Thymus (tissue), 11 donors: Measurements from ENCODE around the gene G0S2. TPM values are rescaled to one million over a fixed set of nuclear protein-coding genes. Genes with fewer than 3 reads are reported as not detected.
A peak's percentile ranks its signal among the peaks of the same experiment; 100 is the strongest.
"Not testable (repeated sequence)": the region's sequence is repeated elsewhere in the genome, so short reads cannot be mapped to it uniquely, and the experiment has no call there.

ENCODE experiments used
- DNase-seq, 9 donors: peaks; one replicate each; pipeline ENCODE4 v3.0.0-alpha.2; 2013; ENCODE audit warnings: low spot score in 9 of 9, low read depth in 6 of 9, missing footprints in 1 of 9
- H3K27ac ChIP-seq, 2 donors: one replicate each; pipeline ENCODE4 v1.5.1; 2013; ENCODE audit warnings: control low read depth in 1 of 2, low read depth in 1 of 2, low read length in 1 of 2, mild to moderate bottlenecking in 1 of 2, moderate library complexity in 1 of 2
- H3K27me3 ChIP-seq, 2 donors: one replicate each; pipeline ENCODE4 v1.5.1; 2013; ENCODE audit warnings: low read length in 1 of 2; ENCODE audit not compliant: control insufficient read depth in 2 of 2, insufficient read depth in 1 of 2
- H3K36me3 ChIP-seq, 2 donors: one replicate each; pipeline ENCODE4 v1.5.1; 2013; ENCODE audit warnings: low read length in 1 of 2, mild to moderate bottlenecking in 1 of 2, moderate library complexity in 1 of 2; ENCODE audit not compliant: control insufficient read depth in 2 of 2, insufficient read depth in 2 of 2
- H3K4me1 ChIP-seq, 2 donors: one replicate each; pipeline ENCODE4 v1.5.1; 2013; ENCODE audit warnings: low read length in 2 of 2; ENCODE audit not compliant: control insufficient read depth in 2 of 2, insufficient read depth in 2 of 2
- H3K4me3 ChIP-seq, 2 donors: one replicate each; pipeline ENCODE4 v1.5.1; 2013; ENCODE audit warnings: low read length in 2 of 2, control low read depth in 1 of 2, mild to moderate bottlenecking in 1 of 2
- H3K9me3 ChIP-seq, 2 donors: one replicate each; pipeline ENCODE4 v1.5.1; 2013; ENCODE audit warnings: low read length in 1 of 2, mild to moderate bottlenecking in 1 of 2; ENCODE audit not compliant: control insufficient read depth in 2 of 2, insufficient read depth in 1 of 2
- WGBS: extraction: QIAGEN DNeasy Blood & Tissue Kit; methylation state at CpG from one replicate; pipeline ENCODE4 v1.1.7; 2013; 5-methylcytosine and 5-hydroxymethylcytosine counted together
- polyA plus RNA-seq: library from polyadenylated mRNA; stranded (reverse); fragments of 200-250 nt; gene quantifications from one replicate; pipeline ENCODE4 v1.2.3, GENCODE V29; 2013
- total RNA-seq: library from RNA; stranded (reverse); fragments of 120-200 nt; gene quantifications from one replicate; pipeline ENCODE4 v1.2.4, GENCODE V29; 2013
- donor health status: healthy.

Gene G0S2
- total and polyA plus RNA-seq, 2 donors: 2.8 to 23.5 TPM

DNA sequence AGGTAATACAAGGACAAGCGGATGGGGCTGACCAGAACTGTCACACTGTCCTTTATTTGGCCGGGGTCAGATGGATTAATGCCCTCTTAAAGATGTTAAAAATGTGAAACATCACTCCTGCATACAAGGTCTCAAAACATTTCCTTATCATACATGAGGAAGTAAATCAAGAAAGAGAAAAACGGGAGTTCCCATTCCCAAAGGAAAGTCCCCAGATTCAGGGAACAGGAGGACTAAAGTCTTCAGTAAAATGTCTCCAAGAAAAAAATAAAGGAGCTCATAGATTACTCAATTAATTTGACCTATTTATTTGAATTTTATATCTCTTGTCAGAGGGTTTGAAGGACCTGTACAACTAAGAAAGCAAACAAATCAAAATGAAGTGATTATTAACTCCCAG is 16.0 kb downstream of the G0S2 start:
- no peaks in the 10 kb centered on the region for H3K9me3 ChIP-seq
- no peaks in the 10 kb centered on the region for H3K36me3 ChIP-seq
- H3K4me3 ChIP-seq: no peak overlapping the region
- no peak overlapping the region for H3K27ac ChIP-seq
- WGBS: 84% methylated on average over 3 of the region's 3 CpGs
- H3K4me1 ChIP-seq: no peaks in the 10 kb centered on the region
- H3K27me3 ChIP-seq: peaks cover 2 to 11% of the 10 kb centered on the region in 2 donors
- no peak for DNase-seq

- Histone ChIP-seq H3K4me1 (no peaks in the 10 kb centered on the region), H3K27me3 (peaks cover 0 to 11% of the 10 kb centered on the region in 2 donors), H3K27ac (no peak overlapping the region), H3K9me3 (no peaks in the 10 kb centered on the region), H3K36me3 (no peaks in the 10 kb centered on the region), H3K4me3 (no peak overlapping the region)
- WGBS: 76% methylated on average over 4 of the region's 4 CpGs
- no peak for DNase-seq
Measured at GRCh38 chr1:209692296-209692695, 17.1 kb downstream of the G0S2 start.

- H3K27ac ChIP-seq: no peak overlapping the region
- H3K9me3 ChIP-seq: no peaks in the 10 kb centered on the region
- WGBS: 18% methylated on average over 3 of the region's 3 CpGs
- peak; percentile 10 to 61 (median 28) for DNase-seq
- H3K27me3 ChIP-seq: peaks cover 0 to 10% of the 10 kb centered on the region in 2 donors
- no peaks in the 10 kb centered on the region for H3K36me3 ChIP-seq
- no peaks in the 10 kb centered on the region for H3K4me1 ChIP-seq
- H3K4me3 ChIP-seq: no peak overlapping the region
Measured at GRCh38 chr1:209692745-209693504, 17.7 kb downstream of the G0S2 start.

DNA sequence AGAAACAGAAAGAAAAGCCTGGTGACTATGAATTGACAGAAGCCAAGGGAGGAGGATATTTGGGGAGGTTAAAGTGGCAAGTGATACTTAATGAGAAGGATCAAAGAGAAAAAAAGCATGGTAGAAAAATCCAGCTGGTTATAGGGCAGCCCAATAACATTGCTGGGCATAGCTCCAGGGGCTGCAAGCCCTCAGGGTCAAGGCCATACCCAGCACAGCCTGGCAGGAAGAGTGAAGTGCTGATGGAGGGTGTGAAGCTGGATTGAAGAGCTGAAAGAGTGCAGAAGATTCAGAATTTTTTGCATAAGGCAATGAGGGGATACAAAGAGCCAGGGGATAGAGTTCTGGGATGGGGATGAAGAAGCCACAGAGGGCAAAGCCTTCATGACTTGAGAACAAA is 21.5 kb downstream of the G0S2 start:
- H3K27me3 ChIP-seq: peaks cover 0 to 7% of the 10 kb centered on the region in 2 donors
- no peak for DNase-seq
- peaks cover 0 to 7% of the 10 kb centered on the region in 2 donors for H3K4me1 ChIP-seq
- H3K4me3 ChIP-seq: no peak overlapping the region
- no peaks in the 10 kb centered on the region for H3K36me3 ChIP-seq
- no peaks in the 10 kb centered on the region for H3K9me3 ChIP-seq
- H3K27ac ChIP-seq: no peak overlapping the region

GRCh38 chr1:209697126-209697525 is 21.9 kb downstream of the G0S2 start:
- Histone ChIP-seq H3K4me3 (no peak overlapping the region), H3K4me1 (peaks cover 0 to 7% of the 10 kb centered on the region in 2 donors), H3K9me3 (no peaks in the 10 kb centered on the region), H3K27me3 (peaks cover 0 to 7% of the 10 kb centered on the region in 2 donors), H3K27ac (no peak overlapping the region), H3K36me3 (no peaks in the 10 kb centered on the region)
- no peak for DNase-seq
- WGBS: 100% methylated on average over 3 of the region's 3 CpGs

DNA sequence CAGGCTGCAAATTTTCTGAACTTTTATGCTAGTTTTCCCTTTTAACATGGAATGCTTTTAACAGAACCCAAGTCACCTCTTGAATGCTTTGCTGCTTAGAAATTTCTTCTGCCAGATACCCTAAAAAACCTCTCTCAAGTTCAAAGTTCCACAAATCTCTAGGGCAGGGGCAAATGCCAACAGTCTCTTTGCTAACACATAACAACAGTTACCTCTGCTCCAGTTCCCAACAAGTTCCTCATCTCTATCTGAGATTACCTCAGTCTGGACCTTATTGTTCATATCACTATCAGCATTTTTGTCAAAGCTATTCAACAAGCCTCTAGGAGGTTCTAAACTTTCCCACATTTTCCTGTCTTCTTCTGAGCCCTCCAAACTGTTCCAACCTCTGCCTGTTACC is 25.5 kb downstream of the G0S2 start:
- H3K27me3 ChIP-seq, H3K4me1 ChIP-seq, H3K9me3 ChIP-seq, DNase-seq, H3K36me3 ChIP-seq, H3K4me3 ChIP-seq, H3K27ac ChIP-seq: not testable (repeated sequence)

DNA sequence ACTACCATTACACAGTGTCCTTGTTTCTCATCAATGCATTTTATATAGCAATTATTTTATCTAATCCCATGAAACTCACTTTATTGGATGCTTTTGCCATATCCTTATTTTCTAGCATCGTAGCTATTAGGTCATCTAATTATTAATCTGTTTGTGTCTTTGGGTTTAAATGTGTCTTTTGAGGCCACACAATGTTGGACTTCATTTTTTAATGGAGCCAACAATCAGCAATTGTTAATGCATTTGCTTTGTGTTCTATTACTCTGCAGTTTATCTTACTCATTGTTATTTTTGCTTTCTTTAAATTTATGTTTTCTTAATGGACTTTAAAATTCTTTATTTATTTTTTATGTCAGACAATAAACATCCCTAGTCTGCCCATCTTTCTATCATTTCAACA is 27.6 kb downstream of the G0S2 start:
- DNase-seq: no peak
- H3K27ac ChIP-seq: no peak overlapping the region
- 97% methylated on average over 1 of the region's 1 CpG for WGBS
- H3K36me3 ChIP-seq: no peaks in the 10 kb centered on the region
- H3K27me3 ChIP-seq: no peaks in the 10 kb centered on the region
- peaks cover 0 to 7% of the 10 kb centered on the region in 2 donors for H3K4me1 ChIP-seq
- no peaks in the 10 kb centered on the region for H3K9me3 ChIP-seq
- H3K4me3 ChIP-seq: no peak overlapping the region

DNA sequence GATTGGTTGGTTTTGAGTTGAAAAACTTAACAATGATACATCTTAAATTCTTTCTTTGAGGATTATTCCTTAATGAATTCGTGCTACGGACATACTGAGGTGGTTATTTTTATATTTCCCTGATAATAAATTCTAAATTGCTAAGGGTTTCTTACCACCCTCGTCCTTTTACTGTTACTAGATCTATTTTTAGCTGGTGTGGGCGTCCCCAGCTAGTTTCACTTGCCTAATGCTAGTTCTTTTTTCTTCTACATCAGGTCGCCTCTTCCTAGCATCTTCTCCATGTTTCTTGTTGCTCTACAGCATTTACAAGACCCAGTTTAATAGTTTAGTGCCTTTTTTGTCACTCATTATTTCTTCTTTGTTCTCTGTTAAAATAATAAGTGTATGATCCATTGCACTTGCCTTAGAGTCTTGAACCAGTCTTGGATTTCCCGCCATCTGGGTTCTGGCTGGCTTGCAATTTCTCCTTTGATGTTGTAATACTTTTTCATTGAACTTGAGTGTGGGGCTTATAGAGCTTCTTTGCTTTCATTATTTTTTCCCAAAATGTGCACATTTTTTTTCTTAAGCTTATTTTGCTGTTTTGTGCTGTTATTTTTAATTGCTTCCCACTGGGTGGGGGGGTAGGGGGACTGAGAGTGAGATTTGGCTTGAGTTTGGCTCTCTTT is 28.8 kb downstream of the G0S2 start:
- 90% methylated on average over 6 of the region's 6 CpGs for WGBS
- no peak for DNase-seq
- Histone ChIP-seq H3K9me3 (no peaks in the 10 kb centered on the region), H3K27me3 (peaks cover 0 to 2% of the 10 kb centered on the region in 2 donors), H3K27ac (no peak overlapping the region), H3K36me3 (no peaks in the 10 kb centered on the region), H3K4me3 (no peak overlapping the region), H3K4me1 (peaks cover 0 to 4% of the 10 kb centered on the region in 2 donors)

DNA sequence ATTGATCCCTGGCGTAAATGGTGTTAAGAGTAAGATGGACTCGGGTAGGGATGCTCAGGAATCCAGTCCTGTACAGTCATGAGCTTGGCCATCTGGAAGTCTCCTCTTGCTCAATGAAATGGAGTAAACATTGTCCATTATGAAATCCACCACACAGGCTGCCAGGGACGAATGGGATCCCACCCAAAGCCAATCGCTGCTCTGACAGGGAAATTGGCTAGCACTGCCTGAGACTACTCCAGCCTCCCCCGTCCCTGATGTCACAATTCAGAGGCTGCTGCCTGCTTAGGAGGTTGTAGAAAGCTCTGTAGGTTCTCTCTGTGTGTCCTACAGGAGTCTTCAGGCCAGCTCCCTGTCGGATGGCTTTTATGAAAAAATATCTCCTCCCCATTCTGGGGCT is 29.4 kb downstream of the G0S2 start, which contains the start of gene HSD11B1:
Gene HSD11B1 (plus strand): TSS at position 263 of the 400 bp plus-strand sequence. CDS start 97 bp downstream, at position 360.
- 92% methylated on average over 6 of the region's 6 CpGs for WGBS
- no peaks in the 10 kb centered on the region for H3K36me3 ChIP-seq
- DNase-seq: no peak
- H3K27me3 ChIP-seq: peaks cover 0 to 2% of the 10 kb centered on the region in 2 donors
- H3K4me1 ChIP-seq: no peaks in the 10 kb centered on the region
- H3K27ac ChIP-seq: no peak within 1 kb of the TSS
- H3K4me3 ChIP-seq: no peak within 1 kb of the TSS
- H3K9me3 ChIP-seq: no peaks in the 10 kb centered on the region
